ENCODE data around the gene FCHSD2.
"Not testable (repeated sequence)": the region's sequence is repeated elsewhere in the genome, so short reads cannot be mapped to it uniquely, and the experiment has no call there.

The FCHSD2 gene

GRCh38 chr11:72813740-72814285 is 328.3 kb downstream of the FCHSD2 start:
- FAIRE-seq = no peak

DNA sequence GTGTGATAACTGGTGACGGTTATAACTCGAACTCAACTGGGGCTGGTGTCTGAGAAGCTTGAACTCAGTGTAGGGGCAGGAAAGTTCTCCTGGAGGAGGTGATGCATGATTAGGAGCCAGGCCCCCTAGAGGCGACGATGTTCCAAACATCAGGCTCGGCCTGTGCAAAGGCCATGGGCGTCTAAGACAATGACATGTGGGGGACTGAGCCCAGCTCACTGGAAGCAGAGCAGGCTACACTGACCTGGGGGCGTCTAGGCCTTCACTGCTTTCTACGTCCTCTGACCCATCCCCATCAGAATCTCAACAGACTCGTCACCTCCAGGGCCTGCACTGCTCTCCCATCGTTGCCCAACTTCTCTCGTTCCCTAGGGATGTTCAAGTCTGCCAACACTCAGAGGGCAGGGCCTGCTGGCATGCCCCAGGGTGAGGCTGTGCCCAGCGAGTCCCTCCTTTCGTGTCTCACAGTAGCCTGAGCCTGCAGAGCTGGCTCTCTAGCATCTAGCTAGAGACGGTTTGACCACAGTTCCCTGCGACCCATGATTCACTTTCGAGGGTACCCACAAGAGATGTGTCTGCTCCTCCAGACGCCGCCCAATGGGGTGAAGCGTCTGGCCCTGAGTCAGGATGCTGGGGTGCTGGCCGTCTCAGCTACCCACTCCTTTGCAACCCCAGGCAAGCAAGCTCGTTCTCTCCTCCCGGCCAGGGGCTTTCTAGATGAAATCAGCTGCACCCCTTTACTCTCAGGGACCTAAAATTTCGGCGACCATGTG is 329.0 kb downstream of the FCHSD2 start:
- FAIRE-seq = no peak

- no peak for FAIRE-seq
These were observed 329.5 kb downstream of the FCHSD2 start for GRCh38 chr11:72812604-72812966.

GRCh38 chr11:72811686-72812085 is 330.4 kb downstream of the FCHSD2 start:
- FAIRE-seq = not testable (repeated sequence)

- FAIRE-seq = no peak
These were observed 333.8 kb downstream of the FCHSD2 start for GRCh38 chr11:72808331-72808798.

DNA sequence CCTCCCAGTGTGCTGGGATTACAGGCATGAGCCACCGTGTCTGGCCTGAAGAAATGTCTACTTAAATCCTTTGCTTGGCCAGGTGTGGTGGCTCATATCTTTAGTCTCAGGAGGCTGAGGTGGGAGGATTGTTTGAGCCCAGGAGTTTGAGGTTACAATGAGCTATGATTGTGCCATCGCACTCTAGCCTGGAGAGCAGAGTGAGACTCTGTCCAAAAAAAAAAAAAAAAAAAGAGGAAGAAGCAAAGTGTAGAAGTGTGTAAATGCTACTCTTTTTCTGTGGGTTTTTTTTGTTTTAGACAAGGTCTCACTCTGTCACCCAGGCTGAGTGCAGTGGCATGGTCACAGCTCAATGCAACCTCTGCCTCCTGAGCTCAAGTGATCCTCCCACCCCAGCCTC is 334.3 kb downstream of the FCHSD2 start:
- FAIRE-seq = no peak

DNA sequence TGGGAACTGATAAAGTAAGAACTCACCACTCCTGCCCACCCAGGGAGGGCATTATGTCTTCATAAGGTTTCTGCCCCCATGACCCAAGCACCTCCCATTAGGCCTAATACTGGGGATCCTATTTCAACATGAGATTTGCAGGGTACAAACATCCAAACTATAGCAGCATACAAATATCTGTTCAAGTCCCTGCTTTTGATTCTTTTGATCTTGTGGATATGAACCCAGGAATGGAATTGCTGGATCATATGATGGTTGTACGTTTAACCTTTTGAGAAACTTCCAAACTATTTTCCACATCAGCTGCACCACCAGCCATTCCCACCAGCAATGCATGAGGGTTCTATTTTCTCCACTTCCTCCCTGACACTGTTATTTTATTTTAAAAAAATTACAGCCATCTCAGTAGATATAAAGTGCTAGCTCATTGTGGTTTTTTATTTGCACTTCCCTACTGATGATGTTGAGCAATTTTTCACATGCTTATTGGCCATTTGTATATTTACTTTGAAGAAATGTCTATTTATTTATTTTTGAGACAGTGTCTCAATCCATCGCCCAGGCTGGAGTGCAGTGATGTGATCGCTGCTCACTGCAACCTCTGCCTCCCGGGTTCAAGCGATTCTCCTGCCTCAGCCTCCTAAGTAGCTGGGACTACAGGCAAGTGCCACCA is 335.0 kb downstream of the FCHSD2 start:
- FAIRE-seq = no peak

DNA sequence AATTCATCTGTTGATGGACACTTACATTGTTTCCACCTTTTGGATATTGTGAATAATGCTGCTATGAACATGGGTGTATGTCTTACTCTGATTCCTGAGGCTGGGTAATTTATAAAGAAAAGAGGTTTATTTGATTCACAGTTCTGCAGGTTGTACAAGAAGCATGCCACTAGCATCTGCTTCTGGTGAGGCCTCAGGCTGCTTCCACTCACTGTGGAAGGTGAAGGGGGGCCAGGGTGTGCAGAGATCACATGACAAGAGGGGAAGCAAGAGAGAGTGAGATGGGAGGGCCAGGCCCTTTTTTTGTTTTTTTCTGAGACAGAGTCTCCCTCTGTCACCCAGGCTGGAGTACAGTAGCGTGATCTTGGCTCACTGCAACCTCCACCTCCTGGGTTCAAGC is 335.7 kb downstream of the FCHSD2 start:
- FAIRE-seq = not testable (repeated sequence)

- FAIRE-seq = no peak
These were observed 336.9 kb downstream of the FCHSD2 start for GRCh38 chr11:72805216-72805615.

GRCh38 chr11:72802822-72803221 is 339.3 kb downstream of the FCHSD2 start:
- no peak for FAIRE-seq

GRCh38 chr11:72799441-72799840 is 342.7 kb downstream of the FCHSD2 start:
- no peak for FAIRE-seq

GRCh38 chr11:72798361-72798760 is 343.8 kb downstream of the FCHSD2 start:
- FAIRE-seq = no peak

DNA sequence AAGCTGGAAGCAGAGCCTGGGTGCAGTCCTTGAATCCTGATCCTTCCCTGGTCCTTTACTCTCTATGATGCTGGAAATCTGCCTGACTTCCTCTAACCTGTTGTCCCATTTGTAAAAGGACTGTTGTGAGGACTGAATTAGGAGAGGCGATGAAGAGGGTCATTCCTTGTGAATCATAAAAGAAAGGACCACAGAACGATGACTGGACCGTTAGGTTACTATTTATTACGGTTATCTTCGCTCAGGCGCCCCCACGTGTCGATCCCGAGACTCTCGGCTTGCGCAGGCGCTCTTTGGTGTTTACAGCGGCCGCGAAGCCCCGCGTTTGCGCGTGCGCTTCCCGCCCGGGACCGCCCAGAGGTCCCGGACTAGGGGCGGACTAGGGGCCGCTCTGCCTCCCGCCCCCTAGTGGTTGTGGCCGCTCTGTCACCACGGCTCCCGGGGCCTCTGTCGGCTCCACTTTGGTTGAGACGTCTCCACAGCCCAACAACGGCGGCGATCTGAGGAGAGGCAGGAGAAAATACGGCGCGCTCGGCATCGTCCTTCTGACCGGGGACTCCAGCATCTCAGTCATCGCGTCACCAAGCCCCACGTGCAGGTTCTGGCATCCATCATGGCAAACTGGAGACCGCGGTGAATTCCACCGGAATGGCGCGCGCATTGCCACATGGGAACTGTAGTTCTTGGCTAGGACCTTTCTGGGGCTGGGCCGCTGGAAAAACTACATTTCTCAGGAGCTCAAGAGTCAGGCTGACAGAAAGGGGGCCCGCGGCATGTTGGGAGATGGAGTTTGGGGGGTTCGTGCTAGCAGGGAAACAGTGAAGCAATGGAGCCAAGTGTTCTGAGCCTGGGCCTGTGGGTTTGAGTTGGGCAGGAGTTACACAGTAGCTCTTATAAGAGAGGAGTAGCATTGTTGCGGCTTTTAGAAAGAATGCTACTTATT is 348.4 kb downstream of the FCHSD2 start, which contains the start of gene STARD10:
Gene STARD10 (minus strand): TSS at position 623 of the 943 bp plus-strand sequence. CDS start 12,866 bp downstream, outside the sequence.
- FAIRE-seq = no peak

DNA sequence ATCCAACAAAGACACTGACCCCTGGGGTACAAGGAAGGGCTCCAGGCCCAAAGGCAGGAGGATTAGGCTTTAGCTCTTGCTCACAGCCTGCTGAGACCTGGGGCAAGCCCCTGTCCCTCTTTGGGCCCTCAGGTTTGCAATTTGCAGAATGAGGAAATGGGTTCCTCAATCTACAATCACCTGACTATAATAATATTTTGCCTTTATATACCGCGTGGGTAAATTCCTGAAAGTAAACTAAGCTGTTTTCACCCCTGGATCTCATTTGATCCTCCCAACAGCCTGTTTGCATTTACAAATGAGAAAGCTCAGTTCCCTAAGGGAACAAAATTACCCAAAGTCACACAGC is 349.1 kb downstream of the FCHSD2 start:
- FAIRE-seq = no peak

DNA sequence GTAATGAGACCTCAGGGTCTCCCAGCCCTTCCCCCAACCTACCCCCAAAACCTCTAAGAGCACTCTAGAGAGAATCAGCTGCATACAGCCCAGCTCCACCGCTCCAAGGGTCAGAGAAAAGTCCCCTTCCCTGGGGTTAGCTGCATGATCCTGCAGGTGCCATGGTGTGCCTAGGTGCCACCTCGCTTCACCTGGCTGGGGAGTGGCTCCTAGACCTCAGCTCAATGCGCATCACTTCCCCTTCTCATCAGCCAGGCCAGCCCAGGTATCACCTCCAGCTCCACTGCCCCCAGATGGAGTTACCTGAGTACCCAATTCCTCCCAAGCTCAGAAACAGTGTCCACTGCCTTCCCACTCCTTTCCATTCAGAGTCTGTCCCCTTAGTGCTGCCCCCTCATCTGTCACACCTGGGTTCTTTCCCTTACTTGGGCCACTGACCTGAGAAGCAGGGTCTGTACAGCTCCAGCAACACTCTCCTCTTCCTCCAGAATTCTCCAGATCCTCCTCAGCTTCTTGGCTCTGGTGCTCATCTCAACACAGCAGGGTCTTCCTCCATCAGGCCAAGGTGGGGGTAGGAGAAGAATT is 349.6 kb downstream of the FCHSD2 start:
- FAIRE-seq = no peak

GRCh38 chr11:72791228-72791627 is 350.9 kb downstream of the FCHSD2 start:
- not testable (repeated sequence) for FAIRE-seq

GRCh38 chr11:72789493-72790131 is 352.5 kb downstream of the FCHSD2 start:
- no peak for FAIRE-seq

DNA sequence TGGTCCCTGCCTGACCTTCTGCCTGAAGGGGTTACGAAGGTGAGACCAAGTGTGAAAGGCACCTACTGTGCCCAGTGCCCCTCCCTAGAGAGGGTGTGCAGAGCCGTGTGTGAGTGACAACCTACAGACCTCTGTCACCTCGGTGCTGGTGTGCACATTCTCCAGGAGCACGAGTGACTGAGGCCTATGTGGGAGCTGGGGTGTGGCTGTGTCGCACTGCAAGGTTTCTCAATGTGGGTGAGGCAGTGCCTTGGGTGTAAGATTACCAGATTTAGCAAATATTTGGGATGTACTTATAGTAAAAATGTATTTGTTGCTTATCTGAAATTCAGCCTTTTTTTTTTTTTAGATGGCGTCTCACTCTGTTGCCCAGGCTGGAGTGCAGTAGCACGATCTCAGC is 353.9 kb downstream of the FCHSD2 start:
- FAIRE-seq = no peak

- no peak for FAIRE-seq
These were observed 354.7 kb downstream of the FCHSD2 start for GRCh38 chr11:72787216-72788104.
